GM23248 (cell line): ENCODE measurements around the gene TNRC6C. TPM values are rescaled to one million over a fixed set of nuclear protein-coding genes. Genes with fewer than 3 reads are reported as not detected.

Experiments used
- DNase-seq: peaks from one replicate; pipeline ENCODE4 v3.0.0-alpha.2; 2015
- H2AFZ ChIP-seq: fragments of 200-600 bp; sonication (generic); 2 replicates; pipeline ENCODE4 v1.6.1; 2016; ENCODE audit warnings: antibody characterized with exemption
- H3F3A ChIP-seq: fragments of 200-600 bp; sonication (generic); 2 replicates; pipeline ENCODE4 v1.6.1; 2016; ENCODE audit warnings: mild to moderate bottlenecking, antibody characterized with exemption, mixed run types; ENCODE audit not compliant: insufficient read depth
- H3K27ac ChIP-seq: fragments of 200-600 bp; sonication (generic); 2 replicates; pipeline ENCODE4 v1.5.1; 2016; ENCODE audit warnings: mild to moderate bottlenecking
- H3K27me3 ChIP-seq: fragments of 200-600 bp; sonication (generic); replicated peaks from 2 replicates; pipeline ENCODE4 v1.6.1; 2016; ENCODE audit warnings: mild to moderate bottlenecking; ENCODE audit not compliant: insufficient read depth
- H3K36me3 ChIP-seq: fragments of 200-600 bp; sonication (generic); 2 replicates; pipeline ENCODE4 v1.6.1; 2016; ENCODE audit warnings: low read depth, mild to moderate bottlenecking
- H3K4me1 ChIP-seq: fragments of 200-600 bp; sonication (generic); 2 replicates; pipeline ENCODE4 v1.6.1; 2016; ENCODE audit warnings: mild to moderate bottlenecking; ENCODE audit not compliant: insufficient read depth
- H3K4me2 ChIP-seq: fragments of 200-600 bp; sonication (generic); one replicate; pipeline ENCODE4 v1.6.1; 2016; ENCODE audit warnings: mild to moderate bottlenecking; ENCODE audit not compliant: unreplicated experiment
- H3K4me3 ChIP-seq: fragments of 200-600 bp; sonication (generic); 2 replicates; pipeline ENCODE4 v1.5.1; 2016; ENCODE audit warnings: mild to moderate bottlenecking
- H3K79me2 ChIP-seq: fragments of 200-600 bp; sonication (generic); 2 replicates; pipeline ENCODE4 v1.6.1; 2016; ENCODE audit warnings: mild to moderate bottlenecking; ENCODE audit not compliant: insufficient read depth
- H3K9ac ChIP-seq: fragments of 200-600 bp; sonication (generic); 2 replicates; pipeline ENCODE4 v1.6.1; 2016; ENCODE audit warnings: mild to moderate bottlenecking
- H3K9me2 ChIP-seq: fragments of 200-600 bp; sonication (generic); 2 replicates; pipeline ENCODE4 v1.6.1; 2016; ENCODE audit warnings: mixed run types, mild to moderate bottlenecking, moderate library complexity; ENCODE audit not compliant: insufficient read depth
- H3K9me3 ChIP-seq: fragments of 200-600 bp; sonication (generic); one replicate; pipeline ENCODE4 v1.6.1; 2017; ENCODE audit warnings: low read depth
- H4K20me1 ChIP-seq: fragments of 200-600 bp; sonication (generic); 2 replicates; pipeline ENCODE4 v1.6.0; 2016; ENCODE audit not compliant: insufficient read depth
- EZH2 ChIP-seq: fragments of 200-600 bp; sonication (generic); IDR thresholded peaks from 2 replicates; pipeline ENCODE4 v1.6.1; 2018; ENCODE audit warnings: antibody characterized with exemption, mild to moderate bottlenecking; ENCODE audit not compliant: insufficient read depth, poor library complexity, severe bottlenecking
- EZH2phosphoT487 ChIP-seq: fragments of 200-600 bp; sonication (generic); IDR thresholded peaks from 2 replicates; pipeline ENCODE4 v1.6.1; 2018; ENCODE audit warnings: antibody characterized with exemption, moderate library complexity, mild to moderate bottlenecking, low read depth; ENCODE audit not compliant: insufficient read depth
- WGBS, 2 experiments: methylation state at CpG; one replicate each; pipeline ENCODE4 v1.1.6; 2015 to 2017; ENCODE audit warnings: low lambda C conversion rate in 2 of 2, low coverage in 1 of 2; ENCODE audit errors: missing lambda C conversion rate in 2 of 2; 5-methylcytosine and 5-hydroxymethylcytosine counted together
- in situ Hi-C: fragments of 300-500 bp; cut with MboI; formaldehyde crosslinking; loops from 2 replicates; pipeline ENCODE4 v1.15.0; 2020
- polyA plus RNA-seq: library from polyadenylated mRNA; unstranded; fragments of >200 nt; fragmentation: Nextera tagmentation; extraction: Ambion mirVana; gene quantifications from 2 replicates; pipeline ENCODE4 v1.2.1, GENCODE V29; 2016
- total RNA-seq: library from RNA; depleted of rRNA; stranded (reverse); fragments of >200 nt; shearing (Covaris generic); gene quantifications from 2 replicates; pipeline ENCODE4 v1.2.3, GENCODE V29; 2014

Gene TNRC6C
- total and polyA plus RNA-seq, 2 experiments from 2014 or later: 2.3 TPM

GRCh38 chr17:78133971-78134898, 175.7 kb downstream of the TNRC6C start:
- Histone ChIP-seq H3K36me3 (no peaks in the 10 kb centered on the region), H2AFZ (no peak overlapping the region), H3K9ac (no peak overlapping the region), H3K9me3 (no peaks in the 10 kb centered on the region), H3K4me2 (no peak overlapping the region), H4K20me1 (no peaks in the 10 kb centered on the region), H3F3A (no peaks in the 10 kb centered on the region; the same call in 1 of the 2 replicates), H3K79me2 (no peaks in the 10 kb centered on the region), H3K9me2 (no peaks in the 10 kb centered on the region), H3K27ac (no peak overlapping the region), H3K4me1 (no peaks in the 10 kb centered on the region), H3K4me3 (no peak overlapping the region), H3K27me3 (peaks cover 24% of the 10 kb centered on the region)
- in situ Hi-C loops: no loop called here
- DNase-seq: peak; percentile 62
- TF ChIP-seq EZH2 (no peak), EZH2phosphoT487 (no peak)
- 35 to 42% methylated on average over 34 to 39 of the region's 39 CpGs for WGBS, 2 experiments

DNA sequence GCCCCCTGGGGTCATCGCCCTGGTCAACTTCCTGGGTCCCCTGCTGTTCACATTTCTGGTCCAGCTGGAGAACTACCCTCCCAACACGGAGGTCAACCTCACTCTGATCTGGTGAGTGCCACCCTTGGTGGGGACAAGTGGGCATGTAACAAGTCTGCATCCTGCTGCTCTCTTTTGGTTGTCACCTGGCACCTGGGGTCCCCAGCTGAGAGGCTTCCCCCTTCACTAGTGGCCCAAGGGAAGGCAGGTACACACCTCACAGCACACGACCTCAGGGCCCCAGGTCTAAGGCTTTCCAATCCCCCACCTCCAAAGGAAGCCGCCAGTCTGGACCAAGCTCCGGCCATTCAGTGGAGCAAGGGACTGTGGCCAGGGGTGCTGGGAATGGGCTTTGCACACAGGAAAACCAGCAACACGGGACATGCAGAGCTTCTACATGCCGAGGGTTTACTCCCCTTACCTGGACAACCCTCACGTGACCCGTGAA, 176.4 kb downstream of the TNRC6C start:
- WGBS, 2 experiments: 40 to 41% methylated on average over 9 of the region's 9 CpGs
- in situ Hi-C loops: no loop called here
- no peaks in the 10 kb centered on the region for H3K79me2 ChIP-seq
- no peaks in the 10 kb centered on the region for H3K36me3 ChIP-seq
- peaks cover 22% of the 10 kb centered on the region for H3K27me3 ChIP-seq
- no peaks in the 10 kb centered on the region; the same call in 1 of the 2 replicates for H3F3A ChIP-seq
- no peak overlapping the region for H2AFZ ChIP-seq
- H3K9me2 ChIP-seq: no peaks in the 10 kb centered on the region
- no peak overlapping the region for H3K4me3 ChIP-seq
- no peaks in the 10 kb centered on the region for H3K4me1 ChIP-seq
- no peaks in the 10 kb centered on the region for H3K9me3 ChIP-seq
- H3K4me2 ChIP-seq: no peak overlapping the region
- no peak for DNase-seq
- H3K9ac ChIP-seq: no peak overlapping the region
- TF ChIP-seq EZH2 (no peak), EZH2phosphoT487 (no peak)
- no peak overlapping the region for H3K27ac ChIP-seq
- no peaks in the 10 kb centered on the region for H4K20me1 ChIP-seq

DNA sequence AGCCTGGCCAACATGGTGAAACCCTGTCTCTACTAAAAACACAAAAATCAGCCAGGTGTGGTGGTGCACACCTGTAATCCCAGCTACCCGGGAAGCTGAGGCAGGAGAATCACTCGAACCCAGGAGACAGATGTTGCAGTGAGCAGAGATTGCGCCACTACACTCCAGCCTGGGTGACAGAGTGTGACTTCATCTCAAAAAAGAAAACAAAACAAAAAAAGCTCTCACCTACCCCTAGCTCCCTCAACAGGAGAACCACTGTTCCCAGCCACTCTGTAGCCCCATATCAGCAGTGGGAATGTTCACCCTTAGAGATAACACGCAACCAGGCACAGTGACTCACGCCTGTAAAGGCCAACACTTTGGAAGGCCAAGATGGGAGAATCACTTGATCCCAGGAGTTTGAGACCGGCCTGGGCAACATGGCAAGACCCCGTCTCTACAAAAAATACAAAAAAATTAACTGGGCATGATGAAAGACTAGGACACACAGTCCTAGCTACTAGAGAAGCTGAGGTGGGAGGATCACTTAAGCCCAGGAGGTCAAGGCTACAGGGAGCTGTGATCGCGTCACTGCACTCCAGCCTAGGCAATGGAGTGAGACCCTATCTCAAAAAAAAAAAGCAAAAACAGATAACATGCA, 177.5 kb downstream of the TNRC6C start:
- in situ Hi-C loops: no loop called here
- Histone ChIP-seq H3K4me2 (no peak overlapping the region), H3K9me3 (no peaks in the 10 kb centered on the region), H3K36me3 (no peaks in the 10 kb centered on the region), H3K4me1 (no peaks in the 10 kb centered on the region), H2AFZ (no peak overlapping the region), H3K79me2 (no peaks in the 10 kb centered on the region), H3K9ac (no peak overlapping the region), H3K27ac (no peak overlapping the region), H3K9me2 (no peaks in the 10 kb centered on the region), H3K27me3 (peaks cover 22% of the 10 kb centered on the region), H4K20me1 (no peaks in the 10 kb centered on the region), H3K4me3 (no peak overlapping the region), H3F3A (no peaks in the 10 kb centered on the region)
- WGBS, 2 experiments: 83% methylated on average over 9 of the region's 9 CpGs
- DNase-seq: no peak
- no peak for TF ChIP-seq EZH2phosphoT487
- no peak for TF ChIP-seq EZH2

GRCh38 chr17:78137392-78138203, 179.1 kb downstream of the TNRC6C start:
- Histone ChIP-seq H3K4me1 (no peaks in the 10 kb centered on the region), H3K4me2 (no peak overlapping the region), H4K20me1 (no peaks in the 10 kb centered on the region), H3K79me2 (no peaks in the 10 kb centered on the region), H2AFZ (no peak overlapping the region), H3K9me3 (no peaks in the 10 kb centered on the region), H3K27me3 (peaks cover 12% of the 10 kb centered on the region; the same call in 1 of the 2 replicates), H3F3A (no peaks in the 10 kb centered on the region), H3K9me2 (no peaks in the 10 kb centered on the region), H3K4me3 (no peak overlapping the region), H3K27ac (no peak overlapping the region), H3K9ac (no peak overlapping the region), H3K36me3 (no peaks in the 10 kb centered on the region)
- TF ChIP-seq EZH2: no peak
- no peak for TF ChIP-seq EZH2phosphoT487
- WGBS, 2 experiments: 62 to 65% methylated on average over 26 of the region's 26 CpGs
- no peak for DNase-seq
- in situ Hi-C loops: no loop called here
